ENCODE results near the gene MORN1.
A peak's percentile ranks its signal among the peaks of the same experiment; 100 is the strongest.

MORN1 gene

GRCh38 chr1:2385606-2386280, 5.6 kb downstream of the MORN1 start:
- no peak for DNase-seq (ENCODE audit: low spot score)

- peak; percentile 64 for DNase-seq (ENCODE audit: low spot score)
Observed at GRCh38 chr1:2384941-2385481, 6.3 kb downstream of the MORN1 start.

GRCh38 chr1:2384130-2384860, 7.1 kb downstream of the MORN1 start:
- no peak for DNase-seq (ENCODE audit: low spot score)

GRCh38 chr1:2383576-2383975, 7.8 kb downstream of the MORN1 start:
- DNase-seq (ENCODE audit: low spot score) = no peak

- DNase-seq (ENCODE audit: low spot score) = peak; percentile 50
Observed at GRCh38 chr1:2382621-2383361, 8.6 kb downstream of the MORN1 start.

GRCh38 chr1:2381741-2382620, 9.4 kb downstream of the MORN1 start:
- peak; percentile 99 for DNase-seq (ENCODE audit: low spot score)

GRCh38 chr1:2380816-2381591, 10.3 kb downstream of the MORN1 start:
- peak; percentile 27 for DNase-seq (ENCODE audit: low spot score)

- no peak for DNase-seq (ENCODE audit: low spot score)
Observed at GRCh38 chr1:2379733-2380404, 11.5 kb downstream of the MORN1 start.

GRCh38 chr1:2378956-2379732, 12.2 kb downstream of the MORN1 start:
- DNase-seq (ENCODE audit: low spot score) = no peak

GRCh38 chr1:2378441-2378851, 12.9 kb downstream of the MORN1 start:
- DNase-seq (ENCODE audit: low spot score) = no peak

GRCh38 chr1:2377751-2378440, 13.5 kb downstream of the MORN1 start:
- no peak for DNase-seq (ENCODE audit: low spot score)

GRCh38 chr1:2376931-2377672, 14.3 kb downstream of the MORN1 start:
- no peak for DNase-seq (ENCODE audit: low spot score)

GRCh38 chr1:2376261-2376741, 15.1 kb downstream of the MORN1 start:
- no peak for DNase-seq (ENCODE audit: low spot score)

GRCh38 chr1:2375923-2376260, 15.5 kb downstream of the MORN1 start:
- no peak for DNase-seq (ENCODE audit: low spot score)

GRCh38 chr1:2375246-2375922, 16.0 kb downstream of the MORN1 start:
- DNase-seq (ENCODE audit: low spot score) = no peak

- DNase-seq (ENCODE audit: low spot score) = no peak
Observed at GRCh38 chr1:2374252-2375155, 16.9 kb downstream of the MORN1 start.
